Measurements from ENCODE around the gene FERMT1.

GRCh38 chr20:6101346-6101745, 21.5 kb downstream of the FERMT1 start:
- no peak for TF ChIP-seq CTCF (conservative IDR thresholded peaks at IDR 0.05)
- TF ChIP-seq ZFX (IDR thresholded peaks at IDR 0.05), result no peak

Measured in C4-2B (cell line).